ENCODE results near the gene LRRC55.

DNA sequence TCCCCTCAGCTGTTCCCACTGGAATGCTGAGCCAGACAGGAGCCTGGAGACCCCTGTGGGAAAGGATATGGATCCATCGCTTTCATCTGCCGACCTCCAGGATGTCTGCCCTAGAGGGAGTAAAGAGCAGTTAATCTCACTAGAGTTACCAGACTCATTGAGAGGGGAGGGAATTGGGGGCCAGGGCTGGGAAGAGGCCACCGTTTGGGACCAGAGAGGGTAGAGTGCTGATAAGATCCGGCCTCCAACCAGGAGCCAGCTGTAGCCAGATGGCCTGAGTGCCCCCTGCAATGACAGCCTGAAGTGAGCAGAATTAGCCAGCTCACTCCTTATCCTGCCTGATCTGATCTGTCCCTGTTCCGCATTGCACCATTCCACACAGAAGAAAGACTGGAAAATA, 59.0 kb downstream of the LRRC55 start:
- TF ChIP-seq, protein P1, sequence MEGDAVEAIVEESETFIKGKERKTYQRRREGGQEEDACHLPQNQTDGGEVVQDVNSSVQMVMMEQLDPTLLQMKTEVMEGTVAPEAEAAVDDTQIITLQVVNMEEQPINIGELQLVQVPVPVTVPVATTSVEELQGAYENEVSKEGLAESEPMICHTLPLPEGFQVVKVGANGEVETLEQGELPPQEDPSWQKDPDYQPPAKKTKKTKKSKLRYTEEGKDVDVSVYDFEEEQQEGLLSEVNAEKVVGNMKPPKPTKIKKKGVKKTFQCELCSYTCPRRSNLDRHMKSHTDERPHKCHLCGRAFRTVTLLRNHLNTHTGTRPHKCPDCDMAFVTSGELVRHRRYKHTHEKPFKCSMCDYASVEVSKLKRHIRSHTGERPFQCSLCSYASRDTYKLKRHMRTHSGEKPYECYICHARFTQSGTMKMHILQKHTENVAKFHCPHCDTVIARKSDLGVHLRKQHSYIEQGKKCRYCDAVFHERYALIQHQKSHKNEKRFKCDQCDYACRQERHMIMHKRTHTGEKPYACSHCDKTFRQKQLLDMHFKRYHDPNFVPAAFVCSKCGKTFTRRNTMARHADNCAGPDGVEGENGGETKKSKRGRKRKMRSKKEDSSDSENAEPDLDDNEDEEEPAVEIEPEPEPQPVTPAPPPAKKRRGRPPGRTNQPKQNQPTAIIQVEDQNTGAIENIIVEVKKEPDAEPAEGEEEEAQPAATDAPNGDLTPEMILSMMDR (conservative IDR thresholded peaks at IDR 0.05): no peak
- TF ChIP-seq ZFX (IDR thresholded peaks at IDR 0.05): no peak
